ENCODE results near the gene HECW1.
A peak's percentile ranks its signal among the peaks of the same experiment; 100 is the strongest.

Gene HECW1

DNA sequence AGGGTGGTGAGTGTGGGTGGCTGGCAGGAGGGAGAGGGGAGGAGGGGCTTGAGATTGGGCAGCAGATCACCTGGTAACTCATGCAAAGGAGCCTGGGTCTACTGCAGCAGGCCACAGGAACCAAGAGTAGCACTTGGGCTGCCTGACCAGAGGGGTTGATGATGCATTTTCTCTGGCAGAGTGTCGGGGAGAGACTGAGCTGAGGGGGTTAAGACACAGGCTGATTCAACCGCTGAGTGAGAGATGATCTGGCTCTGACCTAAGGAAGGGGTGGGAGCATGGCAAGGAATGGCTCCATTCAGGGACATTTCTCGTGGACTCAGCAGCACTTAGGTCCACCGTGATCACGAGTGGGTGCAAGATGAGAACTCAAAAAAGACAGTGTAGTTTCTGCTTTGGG lies 355.0 kb downstream of the HECW1 start:
- Histone ChIP-seq H3K79me1 (replicated peaks; ENCODE audit: low read length, poor library complexity, severe bottlenecking) (no peaks in the 10 kb centered on the region), H4K91ac (ENCODE audit: low read length) (no peak overlapping the region), H3K27ac (ENCODE audit: low read length, poor library complexity, severe bottlenecking) (no peak overlapping the region), H3K9ac (ENCODE audit: low read length) (peak overlapping the region; percentile 27), H2BK5ac (ENCODE audit: low read depth, low read length, poor library complexity, severe bottlenecking) (no peak overlapping the region), H2AK5ac (ENCODE audit: low read length, severe bottlenecking) (no peak overlapping the region), H3K23ac (ENCODE audit: low read length in 2 of 2) (no peak overlapping the region), H3K9me3 (ENCODE audit: control insufficient read depth, low read length) (no peaks in the 10 kb centered on the region), H2BK12ac (ENCODE audit: low read length in 2 of 2) (no peak overlapping the region), H3K4me3 (ENCODE audit: insufficient read depth in 1 of 2, low read depth in 1 of 2, low read length in 2 of 2) (no peak overlapping the region), H3K4me1 (ENCODE audit: control insufficient read depth, insufficient read depth, low read depth, low read length) (peaks cover 7% of the 10 kb centered on the region), H2BK120ac (ENCODE audit: low read depth, low read length) (no peak overlapping the region), H3K27me3 (ENCODE audit: control insufficient read depth in 1 of 2, insufficient read depth in 1 of 2, low read length in 2 of 2) (no peaks in the 10 kb centered on the region), H3K4ac (ENCODE audit: low read depth in 1 of 2, low read length in 2 of 2) (no peak overlapping the region), H2BK15ac (ENCODE audit: low read depth, poor library complexity, severe bottlenecking) (no peak overlapping the region), H3K4me2 (ENCODE audit: low read length, poor library complexity, severe bottlenecking) (no peak overlapping the region), H4K8ac (ENCODE audit: low read length) (no peak overlapping the region), H2AFZ (ENCODE audit: low read depth, low read length) (no peak overlapping the region), H3K18ac (ENCODE audit: low read depth in 1 of 2, low read length in 2 of 2) (no peak overlapping the region), H3K36me3 (ENCODE audit: control insufficient read depth in 1 of 2, insufficient read depth in 2 of 2, low read depth in 1 of 2, low read length in 2 of 2) (peaks cover 0 to 5% of the 10 kb centered on the region in 2 experiments), H3K14ac (ENCODE audit: low read length in 2 of 2) (no peak overlapping the region)
- 82% methylated on average over 5 of the region's 5 CpGs for WGBS
- no peak for DNase-seq

- H3K4me3 ChIP-seq (ENCODE audit: insufficient read depth in 1 of 2, low read depth in 1 of 2, low read length in 2 of 2), result no peak overlapping the region
- H3K18ac ChIP-seq (ENCODE audit: low read depth in 1 of 2, low read length in 2 of 2), result no peak overlapping the region
- no peak overlapping the region for H2AFZ ChIP-seq (ENCODE audit: low read depth, low read length)
- H3K36me3 ChIP-seq (ENCODE audit: control insufficient read depth in 1 of 2, insufficient read depth in 2 of 2, low read depth in 1 of 2, low read length in 2 of 2), result peaks cover 0 to 5% of the 10 kb centered on the region in 2 experiments
- H2BK120ac ChIP-seq (ENCODE audit: low read depth, low read length), result no peak overlapping the region
- H3K4me1 ChIP-seq (ENCODE audit: control insufficient read depth, insufficient read depth, low read depth, low read length), result peaks cover 7% of the 10 kb centered on the region
- H3K23ac ChIP-seq (ENCODE audit: low read length in 2 of 2), result no peak overlapping the region
- H2AK5ac ChIP-seq (ENCODE audit: low read length, severe bottlenecking), result no peak overlapping the region
- H3K27me3 ChIP-seq (ENCODE audit: control insufficient read depth in 1 of 2, insufficient read depth in 1 of 2, low read length in 2 of 2), result no peaks in the 10 kb centered on the region
- no peak overlapping the region for H3K4ac ChIP-seq (ENCODE audit: low read depth in 1 of 2, low read length in 2 of 2)
- DNase-seq, result no peak
- H3K9me3 ChIP-seq (ENCODE audit: control insufficient read depth, low read length), result no peaks in the 10 kb centered on the region
- no peak overlapping the region for H4K91ac ChIP-seq (ENCODE audit: low read length)
- H2BK12ac ChIP-seq (ENCODE audit: low read length in 2 of 2), result no peak overlapping the region
- 95% methylated on average over 5 of the region's 6 CpGs for WGBS
- no peak overlapping the region for H3K27ac ChIP-seq (ENCODE audit: low read length, poor library complexity, severe bottlenecking)
- no peaks in the 10 kb centered on the region for H3K79me1 ChIP-seq (replicated peaks; ENCODE audit: low read length, poor library complexity, severe bottlenecking)
- no peak overlapping the region for H4K8ac ChIP-seq (ENCODE audit: low read length)
- no peak overlapping the region for H3K4me2 ChIP-seq (ENCODE audit: low read length, poor library complexity, severe bottlenecking)
- no peak overlapping the region for H3K9ac ChIP-seq (ENCODE audit: low read length)
- no peak overlapping the region for H2BK15ac ChIP-seq (ENCODE audit: low read depth, poor library complexity, severe bottlenecking)
- H2BK5ac ChIP-seq (ENCODE audit: low read depth, low read length, poor library complexity, severe bottlenecking), result no peak overlapping the region
- no peak overlapping the region for H3K14ac ChIP-seq (ENCODE audit: low read length in 2 of 2)
Observed at GRCh38 chr7:43467846-43468245, 355.4 kb downstream of the HECW1 start.

GRCh38 chr7:43469051-43469450 lies 356.6 kb downstream of the HECW1 start:
- no peaks in the 10 kb centered on the region for H3K9me3 ChIP-seq (ENCODE audit: control insufficient read depth, low read length)
- H4K91ac ChIP-seq (ENCODE audit: low read length), result no peak overlapping the region
- no peak overlapping the region for H2BK120ac ChIP-seq (ENCODE audit: low read depth, low read length)
- H3K4me3 ChIP-seq (ENCODE audit: insufficient read depth in 1 of 2, low read depth in 1 of 2, low read length in 2 of 2), result no peak overlapping the region
- 91% methylated on average over 8 of the region's 10 CpGs for WGBS
- H2AFZ ChIP-seq (ENCODE audit: low read depth, low read length), result no peak overlapping the region
- no peak overlapping the region for H3K9ac ChIP-seq (ENCODE audit: low read length)
- H3K23ac ChIP-seq (ENCODE audit: low read length in 2 of 2), result no peak overlapping the region
- H3K18ac ChIP-seq (ENCODE audit: low read depth in 1 of 2, low read length in 2 of 2), result no peak overlapping the region
- H3K27ac ChIP-seq (ENCODE audit: low read length, poor library complexity, severe bottlenecking), result no peak overlapping the region
- no peak for DNase-seq
- H3K36me3 ChIP-seq (ENCODE audit: control insufficient read depth in 1 of 2, insufficient read depth in 2 of 2, low read depth in 1 of 2, low read length in 2 of 2), result peaks cover 0 to 5% of the 10 kb centered on the region in 2 experiments
- H3K4me1 ChIP-seq (ENCODE audit: control insufficient read depth, insufficient read depth, low read depth, low read length), result peaks cover 4% of the 10 kb centered on the region
- H3K4me2 ChIP-seq (ENCODE audit: low read length, poor library complexity, severe bottlenecking), result no peak overlapping the region
- no peak overlapping the region for H2BK5ac ChIP-seq (ENCODE audit: low read depth, low read length, poor library complexity, severe bottlenecking)
- no peak overlapping the region for H4K8ac ChIP-seq (ENCODE audit: low read length)
- H2AK5ac ChIP-seq (ENCODE audit: low read length, severe bottlenecking), result no peak overlapping the region
- H3K4ac ChIP-seq (ENCODE audit: low read depth in 1 of 2, low read length in 2 of 2), result no peak overlapping the region
- H2BK12ac ChIP-seq (ENCODE audit: low read length in 2 of 2), result no peak overlapping the region
- no peak overlapping the region for H3K14ac ChIP-seq (ENCODE audit: low read length in 2 of 2)
- H3K27me3 ChIP-seq (ENCODE audit: control insufficient read depth in 1 of 2, insufficient read depth in 1 of 2, low read length in 2 of 2), result no peaks in the 10 kb centered on the region
- H3K79me1 ChIP-seq (replicated peaks; ENCODE audit: low read length, poor library complexity, severe bottlenecking), result no peaks in the 10 kb centered on the region
- no peak overlapping the region for H2BK15ac ChIP-seq (ENCODE audit: low read depth, poor library complexity, severe bottlenecking)

GRCh38 chr7:43470110-43470509 lies 357.7 kb downstream of the HECW1 start:
- no peak overlapping the region for H3K23ac ChIP-seq (ENCODE audit: low read length in 2 of 2)
- no peak overlapping the region for H3K9ac ChIP-seq (ENCODE audit: low read length)
- no peak overlapping the region for H3K14ac ChIP-seq (ENCODE audit: low read length in 2 of 2)
- no peak overlapping the region for H2BK12ac ChIP-seq (ENCODE audit: low read length in 2 of 2)
- no peak overlapping the region for H4K8ac ChIP-seq (ENCODE audit: low read length)
- no peaks in the 10 kb centered on the region for H3K79me1 ChIP-seq (replicated peaks; ENCODE audit: low read length, poor library complexity, severe bottlenecking)
- H3K36me3 ChIP-seq (ENCODE audit: control insufficient read depth in 1 of 2, insufficient read depth in 2 of 2, low read depth in 1 of 2, low read length in 2 of 2), result peaks cover 0 to 5% of the 10 kb centered on the region in 2 experiments
- H2BK5ac ChIP-seq (ENCODE audit: low read depth, low read length, poor library complexity, severe bottlenecking), result no peak overlapping the region
- H3K27ac ChIP-seq (ENCODE audit: low read length, poor library complexity, severe bottlenecking), result no peak overlapping the region
- 90% methylated on average over 5 of the region's 5 CpGs for whole genome bisulfite sequencing
- H2AK5ac ChIP-seq (ENCODE audit: low read length, severe bottlenecking), result no peak overlapping the region
- H3K27me3 ChIP-seq (ENCODE audit: control insufficient read depth in 1 of 2, insufficient read depth in 1 of 2, low read length in 2 of 2), result no peaks in the 10 kb centered on the region
- DNase-seq, result no peak
- no peak overlapping the region for H3K4ac ChIP-seq (ENCODE audit: low read depth in 1 of 2, low read length in 2 of 2)
- H2BK120ac ChIP-seq (ENCODE audit: low read depth, low read length), result no peak overlapping the region
- no peaks in the 10 kb centered on the region for H3K9me3 ChIP-seq (ENCODE audit: control insufficient read depth, low read length)
- H2AFZ ChIP-seq (ENCODE audit: low read depth, low read length), result no peak overlapping the region
- H3K4me3 ChIP-seq (ENCODE audit: insufficient read depth in 1 of 2, low read depth in 1 of 2, low read length in 2 of 2), result no peak overlapping the region
- no peak overlapping the region for H3K18ac ChIP-seq (ENCODE audit: low read depth in 1 of 2, low read length in 2 of 2)
- peaks cover 4% of the 10 kb centered on the region for H3K4me1 ChIP-seq (ENCODE audit: control insufficient read depth, insufficient read depth, low read depth, low read length)
- no peak overlapping the region for H4K91ac ChIP-seq (ENCODE audit: low read length)
- no peak overlapping the region for H3K4me2 ChIP-seq (ENCODE audit: low read length, poor library complexity, severe bottlenecking)
- no peak overlapping the region for H2BK15ac ChIP-seq (ENCODE audit: low read depth, poor library complexity, severe bottlenecking)
